Measurements from ENCODE around the gene PDLIM5.

- TF ChIP-seq CTCF (IDR thresholded peaks at IDR 0.05 in 4 of 5, conservative IDR thresholded peaks at IDR 0.05 in 1 of 5): no peak
- no peak for TF ChIP-seq POLR2A (IDR thresholded peaks at IDR 0.05)
Observed at GRCh38 chr4:94428884-94429283, 22.9 kb upstream of the PDLIM5 start.
